GM18861 (cell line): ENCODE data around the gene SELENOI.
A peak's percentile ranks its signal among the peaks of the same experiment; 100 is the strongest.
"Not testable (repeated sequence)": the region's sequence is repeated elsewhere in the genome, so short reads cannot be mapped to it uniquely, and the experiment has no call there.

Experiments used
- ATAC-seq: cut with Tn5 transposase; IDR thresholded peaks from one replicate; pipeline ENCODE4 v1.9.1; 2021; ENCODE audit not compliant: unreplicated experiment

The SELENOI gene

DNA sequence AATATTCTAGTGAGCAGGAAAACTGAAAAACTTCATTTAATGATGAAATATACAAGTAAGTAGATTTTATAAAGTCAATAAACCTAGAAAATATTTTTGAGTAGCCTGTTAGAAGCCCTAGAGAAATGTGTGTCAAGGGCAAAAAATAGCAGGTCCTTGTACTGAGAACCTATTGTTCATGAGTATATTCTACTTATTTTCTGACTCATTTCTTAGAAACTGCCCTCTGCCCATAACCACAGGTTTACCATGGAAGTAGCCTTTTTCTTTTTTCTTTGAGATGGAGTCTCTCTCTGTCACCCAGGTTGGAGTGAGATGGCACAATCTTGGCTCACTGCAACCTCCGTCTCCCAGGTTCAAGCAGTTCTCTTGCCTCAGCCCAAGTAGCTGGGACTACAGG, 19.4 kb upstream of the SELENOI start:
- no peak for ATAC-seq

DNA sequence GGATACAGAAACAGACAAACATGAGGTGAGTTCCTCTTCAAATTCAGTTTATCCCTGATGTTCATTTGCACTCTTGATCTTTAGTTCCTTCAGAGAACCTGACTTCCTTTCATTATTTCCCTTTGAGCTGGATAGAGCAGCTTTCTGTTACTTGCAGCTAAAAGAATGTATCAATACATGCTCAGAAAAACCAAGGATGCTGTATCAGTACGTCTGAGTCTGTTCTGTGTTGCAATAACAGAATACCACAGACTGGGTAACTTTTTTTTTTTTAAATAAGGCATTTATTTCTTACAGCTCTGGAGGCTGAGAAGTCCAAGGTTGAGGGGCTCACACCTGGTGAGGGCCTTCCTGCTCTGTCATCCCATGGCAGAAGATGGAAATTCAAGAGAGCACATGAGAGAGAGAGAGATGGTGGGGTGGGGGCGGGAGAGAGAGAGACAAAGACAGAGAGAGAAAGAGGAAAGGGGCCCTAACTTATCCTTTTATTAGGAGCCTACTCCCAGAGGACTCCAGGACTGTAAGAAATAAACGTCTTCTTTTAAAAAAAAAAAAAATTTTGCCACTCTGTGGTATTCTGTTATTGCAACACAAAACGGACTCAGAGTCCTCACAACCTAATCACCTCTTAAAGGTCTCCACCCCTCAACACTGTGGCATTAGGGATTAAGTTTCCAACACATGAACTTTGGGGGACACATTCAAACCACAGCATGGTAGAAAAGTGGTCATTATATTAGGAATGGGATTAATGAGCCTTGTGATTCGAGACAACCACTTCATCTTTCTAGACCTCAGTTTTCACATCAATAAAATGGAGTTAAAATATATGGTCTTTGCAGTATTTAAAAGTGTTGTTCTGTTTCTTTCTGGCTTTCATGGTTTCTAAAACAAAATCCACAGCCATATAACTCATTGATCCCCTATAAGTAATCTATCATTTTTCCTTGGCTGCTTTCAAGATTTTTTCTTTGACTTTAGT, 18.4 kb upstream of the SELENOI start:
- ATAC-seq = no peak

DNA sequence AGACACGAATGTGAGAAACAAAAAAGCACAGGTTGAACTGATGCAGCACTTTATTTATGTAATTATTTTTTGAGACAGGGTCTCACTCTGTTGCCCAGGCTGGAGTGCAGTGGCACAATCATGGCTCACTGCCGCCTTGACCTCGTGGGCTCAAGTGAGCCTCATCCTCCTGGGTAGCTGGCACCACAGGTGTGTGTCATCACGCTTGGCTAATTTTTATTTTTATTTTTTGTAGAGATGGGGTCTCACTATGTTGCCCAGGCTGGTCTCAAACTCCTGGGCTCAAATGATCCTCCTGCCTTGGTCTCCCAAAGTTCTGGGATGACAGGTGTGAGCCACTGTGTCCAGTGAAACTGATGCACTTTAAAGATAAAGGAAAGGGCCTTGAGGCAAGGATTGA, 16.9 kb upstream of the SELENOI start:
- ATAC-seq = not testable (repeated sequence)

DNA sequence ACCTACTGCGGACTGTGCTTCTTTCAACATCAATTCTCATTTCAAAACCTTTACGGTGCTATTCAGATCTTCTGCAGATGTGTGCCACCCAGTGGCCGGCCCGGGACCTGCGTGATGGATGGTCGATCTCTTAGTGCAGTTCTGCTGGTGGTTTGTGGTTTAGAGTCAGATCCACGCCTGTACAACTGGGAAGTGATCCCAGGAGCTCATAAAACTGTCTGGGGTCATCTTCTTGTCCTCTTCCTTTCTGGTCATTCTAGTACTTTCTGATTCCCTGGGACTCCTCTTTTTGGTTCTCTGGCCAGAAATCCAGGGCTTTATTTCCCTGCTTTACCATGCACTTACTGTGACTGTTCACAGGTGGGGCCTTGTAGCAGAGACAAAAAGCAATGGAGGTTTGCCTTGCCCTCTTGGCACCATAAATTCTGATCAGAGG, 15.8 kb upstream of the SELENOI start:
- peak; percentile 73 for ATAC-seq

DNA sequence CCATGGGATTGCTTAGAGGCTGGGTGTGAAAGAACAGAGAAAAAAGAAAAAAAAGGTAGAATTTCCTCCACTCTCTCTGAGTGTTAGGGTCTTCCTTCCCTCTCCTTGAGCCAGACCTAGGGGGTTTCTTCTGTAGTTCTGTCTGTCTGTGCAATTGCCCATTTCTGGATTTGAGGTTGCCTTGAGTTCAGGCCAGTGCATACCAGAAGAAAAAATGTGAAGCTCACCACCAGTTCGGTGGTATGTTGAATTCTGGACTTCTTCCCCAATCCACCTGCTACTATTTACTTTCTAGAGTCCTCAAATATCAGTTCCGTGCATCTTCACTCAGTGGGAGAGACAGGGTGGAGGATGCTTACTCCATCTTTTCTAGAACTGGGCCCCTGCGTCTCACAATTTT, 15.3 kb upstream of the SELENOI start:
- ATAC-seq = no peak

DNA sequence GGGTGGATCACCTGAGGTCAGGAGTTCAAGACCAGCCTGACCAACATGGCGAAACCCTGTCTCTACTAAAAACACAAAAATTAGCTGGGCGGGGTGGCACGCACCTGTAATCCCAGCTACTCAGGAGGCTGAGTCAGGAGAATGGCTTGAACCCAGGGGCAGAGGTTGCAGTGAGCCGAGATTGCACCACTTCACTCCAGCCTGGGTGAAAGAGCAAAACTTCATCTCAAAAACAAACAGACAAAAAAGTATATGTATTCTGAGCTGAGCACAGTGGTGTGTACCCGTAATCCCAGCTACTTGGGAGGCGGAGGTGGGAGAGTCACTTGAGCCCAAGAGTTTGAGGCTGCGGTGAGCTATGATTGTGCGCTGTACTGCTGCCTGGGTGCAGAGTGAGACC, 14.6 kb upstream of the SELENOI start:
- ATAC-seq = not testable (repeated sequence)

DNA sequence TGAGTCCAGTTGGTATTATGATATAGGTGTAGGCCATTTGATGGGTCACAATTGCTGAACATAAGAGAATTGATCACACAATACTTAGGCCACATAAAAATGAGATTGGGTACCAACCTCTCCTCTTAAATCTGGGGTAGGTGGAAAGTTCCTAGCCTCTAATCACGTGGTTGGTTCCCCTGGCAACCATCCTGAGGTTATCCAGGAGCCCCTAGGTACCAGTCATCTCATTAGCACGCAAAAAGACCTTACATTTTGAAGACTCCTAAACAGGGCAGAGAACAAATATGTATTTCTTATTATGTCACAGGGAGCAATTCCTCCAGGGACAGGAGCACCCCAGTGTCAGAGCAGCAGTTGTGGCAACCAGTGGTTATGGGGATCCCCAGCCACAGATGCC, 12.7 kb upstream of the SELENOI start:
- no peak for ATAC-seq

DNA sequence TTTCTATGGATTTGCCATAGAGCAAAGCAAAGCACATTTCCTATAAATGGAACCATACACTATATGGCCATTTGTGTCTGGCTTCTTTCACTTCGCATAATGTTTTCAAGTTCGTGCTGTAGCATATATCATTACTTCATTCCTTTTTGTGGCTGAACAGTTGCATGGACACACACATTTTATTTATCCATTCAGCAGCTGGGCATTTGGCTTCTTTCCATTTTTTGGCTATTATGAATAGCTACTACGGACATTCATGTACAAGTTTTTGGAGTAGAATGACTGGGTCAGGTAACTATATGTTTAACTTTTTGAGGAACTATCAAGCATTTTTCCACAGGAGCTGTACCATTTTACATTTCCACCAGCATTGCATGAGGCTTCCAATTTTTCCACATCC, 10.7 kb upstream of the SELENOI start:
- ATAC-seq = no peak

DNA sequence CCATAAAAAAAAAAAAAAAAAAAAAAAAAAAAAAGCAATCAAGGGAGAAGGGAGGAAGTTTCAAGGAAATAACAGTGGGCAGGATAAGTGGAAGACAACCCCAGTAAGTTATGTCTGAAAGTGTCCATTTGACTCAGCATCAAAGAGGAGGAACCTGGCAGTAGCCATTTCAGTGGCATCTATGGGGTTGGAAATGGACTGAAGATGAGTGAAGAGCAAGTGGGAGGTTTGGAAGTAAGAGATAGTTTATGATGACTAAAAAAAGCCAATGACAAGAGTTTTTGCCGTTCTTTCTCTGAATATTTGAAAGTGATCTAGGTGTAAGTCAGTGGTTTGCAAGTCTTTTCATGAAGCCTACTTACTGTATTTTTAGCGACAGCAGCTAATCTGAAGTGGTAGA, 9.2 kb upstream of the SELENOI start:
- ATAC-seq = no peak

DNA sequence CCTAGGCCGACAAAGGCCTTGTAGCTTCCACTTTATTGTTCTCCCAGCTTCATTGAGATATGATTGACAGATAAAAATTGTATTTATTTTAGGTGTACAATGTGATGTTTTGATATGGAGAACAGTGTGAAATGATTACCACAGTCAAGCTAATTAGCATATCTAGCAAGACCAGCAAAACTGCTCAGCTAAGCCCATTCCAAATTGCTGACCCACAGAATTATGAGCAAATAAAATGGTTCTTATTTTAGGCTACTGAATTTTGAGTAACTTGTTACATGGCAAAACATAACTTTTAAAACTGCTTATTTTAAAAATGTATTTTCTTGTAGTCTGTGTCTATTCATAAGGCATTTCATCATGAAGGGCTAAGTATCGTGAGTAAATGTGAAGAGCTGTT, 8.6 kb upstream of the SELENOI start:
- ATAC-seq = no peak

DNA sequence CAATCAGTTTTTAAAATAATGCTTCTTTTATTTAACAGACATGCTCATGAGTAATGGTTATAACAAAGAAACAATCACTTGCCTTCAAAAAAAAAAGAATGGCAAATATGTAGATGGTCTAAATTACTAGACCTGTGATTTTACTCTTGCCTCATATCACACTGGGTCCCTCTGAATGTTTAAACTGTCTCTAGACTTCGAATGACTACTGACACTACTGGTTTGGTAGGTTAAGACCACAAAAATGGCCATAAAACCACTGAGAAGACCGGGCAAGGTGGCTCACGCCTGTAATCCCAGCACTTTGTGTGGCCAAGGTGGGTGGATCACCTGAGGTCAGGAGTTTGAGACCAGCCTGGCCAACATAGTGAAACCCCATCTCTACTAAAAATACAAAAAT, 5.1 kb upstream of the SELENOI start:
- no peak for ATAC-seq

DNA sequence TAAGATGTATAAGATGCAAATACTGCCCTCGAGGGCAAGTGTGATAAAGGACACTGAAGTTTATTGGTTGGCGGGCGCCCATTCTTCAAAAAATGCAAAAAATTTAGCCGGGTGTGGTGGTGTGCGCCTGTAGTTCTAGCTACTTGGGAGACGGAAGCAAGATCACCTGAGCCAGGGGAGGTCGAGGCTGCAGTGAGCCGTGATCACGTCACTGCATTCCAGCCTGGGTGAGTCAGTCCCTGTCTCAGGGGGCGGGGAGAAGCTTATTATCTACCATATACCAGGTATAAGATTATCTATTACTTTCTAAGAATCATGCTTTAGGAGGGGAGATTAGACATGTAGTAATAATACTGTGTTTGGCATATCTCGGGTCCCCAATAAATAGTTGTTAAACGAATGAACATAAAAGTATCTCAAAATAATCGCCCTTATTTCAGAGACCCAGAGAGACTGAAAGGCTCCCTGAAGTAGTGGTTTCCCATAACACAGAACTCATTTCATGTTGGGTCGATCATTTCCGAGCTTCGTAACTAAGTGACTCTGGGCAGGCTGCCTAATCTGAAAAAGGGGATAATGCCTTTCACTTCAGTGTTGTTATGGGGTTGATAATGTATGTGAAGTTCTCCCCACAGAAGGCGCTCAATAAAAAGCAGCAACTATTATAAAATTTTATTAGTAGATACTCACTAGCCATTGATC, 1.2 kb upstream of the SELENOI start:
- no peak for ATAC-seq

DNA sequence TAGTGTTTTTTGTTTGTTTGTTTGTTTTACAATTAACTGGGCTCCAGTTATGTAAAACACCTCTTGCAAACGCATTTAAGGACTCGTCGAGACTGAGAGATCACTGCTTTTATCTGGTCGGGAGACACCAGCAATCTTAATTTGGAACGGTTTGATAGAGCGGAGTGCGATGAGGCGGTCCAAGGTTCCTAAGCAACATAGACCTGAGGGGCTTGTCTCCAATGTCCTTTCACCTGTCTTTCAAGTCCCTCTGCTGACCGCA, 729 bp upstream of the SELENOI start:
- no peak for ATAC-seq

DNA sequence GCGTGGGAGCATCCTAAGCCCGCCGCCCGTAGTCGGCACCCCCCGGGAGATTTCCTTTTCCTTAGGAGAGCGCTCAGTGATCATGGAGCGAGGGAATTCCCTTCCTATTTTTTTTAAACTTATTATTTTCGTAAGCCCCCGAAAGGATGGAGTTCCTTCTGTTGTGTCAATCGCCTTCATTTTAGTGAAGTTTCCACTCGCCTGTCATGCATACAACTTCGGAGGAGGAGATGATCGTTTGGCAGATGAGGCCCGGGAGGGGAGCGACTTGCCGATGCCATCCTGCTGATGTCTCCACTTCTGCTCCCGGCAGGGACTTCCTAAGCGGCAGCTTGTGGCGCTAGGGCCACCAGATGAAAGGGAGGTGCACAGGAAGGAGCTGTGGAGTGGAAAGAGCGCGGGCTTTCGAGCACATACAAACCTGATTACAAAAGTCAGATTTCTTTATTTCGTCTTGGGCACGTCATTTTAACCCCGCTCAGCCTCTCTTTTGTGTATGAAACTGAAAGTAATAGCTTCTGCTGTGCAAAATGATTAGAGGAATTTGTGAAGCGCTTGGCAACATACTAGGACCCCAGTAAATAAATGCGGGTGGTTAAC, 611 bp downstream of the SELENOI start, which contains the start of gene ADGRF3:
Gene ADGRF3 (minus strand): TSS at position 336 of the 600 bp plus-strand sequence. CDS start 555 bp downstream, outside the sequence.
- ATAC-seq = no peak

DNA sequence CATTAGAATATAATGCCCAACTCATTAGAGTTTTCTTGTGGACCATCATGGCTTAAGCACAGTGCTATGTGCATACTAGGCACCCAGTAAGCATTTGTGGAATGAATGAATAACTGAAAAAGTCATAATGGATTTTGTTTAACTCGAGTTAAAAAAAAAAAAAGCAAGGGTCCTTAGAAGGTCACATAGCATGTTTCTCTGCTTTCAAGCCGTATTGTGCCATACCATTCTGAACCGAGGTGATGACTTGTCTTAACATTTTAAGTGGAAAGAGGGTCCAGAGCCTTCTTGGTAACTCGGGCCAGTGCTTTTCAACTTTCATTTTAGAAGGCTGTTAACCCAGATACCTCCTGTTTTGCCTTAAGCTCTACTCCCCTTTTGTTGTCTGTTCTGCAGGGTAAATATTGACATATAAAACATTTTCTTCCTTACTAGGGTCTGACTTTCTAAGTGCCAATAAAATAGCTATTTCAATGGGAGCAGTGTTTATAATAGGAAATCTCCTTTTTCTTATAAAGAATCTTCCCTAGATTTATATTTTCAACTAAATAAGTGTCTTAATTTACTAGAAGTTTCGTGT, 1.4 kb downstream of the SELENOI start:
- no peak for ATAC-seq

DNA sequence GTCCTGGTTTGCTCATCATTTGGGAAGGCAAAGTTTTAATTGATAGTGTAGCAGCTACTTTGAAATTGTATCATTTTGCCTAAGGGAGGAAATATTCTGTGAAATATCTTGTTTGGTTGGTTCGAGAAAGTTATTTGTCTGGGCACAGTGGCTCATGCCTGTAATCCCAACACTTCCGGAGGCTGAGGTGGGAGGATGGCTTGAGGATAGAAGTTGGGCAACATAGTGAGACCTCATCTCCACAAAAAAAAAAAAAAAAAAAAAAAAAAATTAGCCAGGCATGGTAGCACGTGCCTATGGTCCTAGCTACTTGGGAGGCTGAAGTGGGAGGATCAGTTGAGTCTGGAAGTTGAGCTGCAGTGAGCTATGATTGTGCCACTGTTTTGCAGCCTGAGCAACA, 3.7 kb downstream of the SELENOI start:
- ATAC-seq = no peak

DNA sequence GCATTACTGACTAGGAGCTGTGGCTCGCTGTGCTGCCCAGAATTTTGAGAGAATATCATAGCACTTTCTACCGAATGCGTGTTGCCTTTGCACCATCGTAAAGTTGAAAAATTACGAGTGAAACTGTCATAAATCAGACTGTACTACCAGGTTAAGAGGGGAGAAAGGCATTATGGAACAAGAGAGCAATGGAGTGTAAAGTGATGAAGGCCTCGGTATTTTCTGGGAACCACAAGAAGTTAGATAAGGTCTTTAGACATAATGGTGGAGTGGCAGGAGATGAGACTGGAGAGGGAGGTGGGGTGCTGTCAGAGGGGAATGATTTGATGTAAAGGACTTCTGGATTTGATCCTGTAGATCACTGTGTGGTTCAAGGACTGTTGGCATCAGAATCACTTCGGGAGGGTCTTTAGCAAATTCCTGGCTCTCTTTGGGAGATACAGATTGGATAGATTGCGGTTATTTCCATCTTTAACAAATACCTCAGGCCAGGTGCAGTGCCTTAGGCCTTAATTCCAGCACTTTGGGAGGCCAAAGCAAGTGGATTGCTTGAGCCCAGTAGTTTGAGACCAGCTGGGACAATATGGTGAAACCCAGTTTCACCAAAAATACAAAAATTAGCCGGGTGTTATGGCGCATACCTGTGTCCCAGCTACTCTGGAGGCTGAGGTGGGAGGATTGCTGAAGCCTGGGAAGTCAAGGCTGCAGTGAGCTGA, 5.6 kb downstream of the SELENOI start:
- ATAC-seq = no peak

DNA sequence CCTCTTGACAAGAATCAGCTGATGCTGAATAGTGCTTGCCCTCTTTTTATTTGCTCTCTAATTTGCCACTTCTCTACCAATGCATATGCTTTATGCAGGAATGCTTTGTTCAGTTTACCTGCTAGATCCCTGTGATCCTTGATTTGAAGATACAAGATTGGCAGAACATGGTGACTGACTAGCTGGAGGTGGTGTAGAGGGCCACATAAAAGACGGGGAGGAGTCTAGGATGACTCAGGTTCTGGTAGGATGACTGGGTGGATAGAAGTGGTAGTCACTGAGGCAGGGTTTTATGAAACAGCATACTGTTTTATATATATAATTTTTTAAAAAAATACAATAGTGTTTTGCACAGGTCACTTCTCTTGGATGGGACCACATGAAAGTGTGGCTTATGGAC, 6.9 kb downstream of the SELENOI start:
- no peak for ATAC-seq

DNA sequence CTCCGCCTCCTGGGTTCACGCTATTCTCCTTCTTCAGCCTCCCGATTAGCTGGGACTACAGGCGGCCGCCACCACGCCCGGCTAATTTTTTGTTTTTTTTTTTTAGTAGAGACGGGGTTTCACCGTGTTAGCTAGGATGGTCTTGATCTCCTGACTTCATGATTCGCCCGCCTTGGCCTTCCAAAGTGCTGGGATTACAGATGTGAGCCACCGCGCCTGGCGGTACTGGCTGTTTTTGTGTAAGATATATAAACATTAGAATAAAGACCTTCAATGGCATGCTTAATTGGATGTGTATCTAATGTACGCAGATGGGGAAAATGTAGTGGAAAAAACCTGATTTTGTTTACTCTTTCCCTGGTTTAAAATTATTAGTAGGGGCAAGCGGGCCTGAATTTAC, 8.5 kb downstream of the SELENOI start:
- ATAC-seq = not testable (repeated sequence)

DNA sequence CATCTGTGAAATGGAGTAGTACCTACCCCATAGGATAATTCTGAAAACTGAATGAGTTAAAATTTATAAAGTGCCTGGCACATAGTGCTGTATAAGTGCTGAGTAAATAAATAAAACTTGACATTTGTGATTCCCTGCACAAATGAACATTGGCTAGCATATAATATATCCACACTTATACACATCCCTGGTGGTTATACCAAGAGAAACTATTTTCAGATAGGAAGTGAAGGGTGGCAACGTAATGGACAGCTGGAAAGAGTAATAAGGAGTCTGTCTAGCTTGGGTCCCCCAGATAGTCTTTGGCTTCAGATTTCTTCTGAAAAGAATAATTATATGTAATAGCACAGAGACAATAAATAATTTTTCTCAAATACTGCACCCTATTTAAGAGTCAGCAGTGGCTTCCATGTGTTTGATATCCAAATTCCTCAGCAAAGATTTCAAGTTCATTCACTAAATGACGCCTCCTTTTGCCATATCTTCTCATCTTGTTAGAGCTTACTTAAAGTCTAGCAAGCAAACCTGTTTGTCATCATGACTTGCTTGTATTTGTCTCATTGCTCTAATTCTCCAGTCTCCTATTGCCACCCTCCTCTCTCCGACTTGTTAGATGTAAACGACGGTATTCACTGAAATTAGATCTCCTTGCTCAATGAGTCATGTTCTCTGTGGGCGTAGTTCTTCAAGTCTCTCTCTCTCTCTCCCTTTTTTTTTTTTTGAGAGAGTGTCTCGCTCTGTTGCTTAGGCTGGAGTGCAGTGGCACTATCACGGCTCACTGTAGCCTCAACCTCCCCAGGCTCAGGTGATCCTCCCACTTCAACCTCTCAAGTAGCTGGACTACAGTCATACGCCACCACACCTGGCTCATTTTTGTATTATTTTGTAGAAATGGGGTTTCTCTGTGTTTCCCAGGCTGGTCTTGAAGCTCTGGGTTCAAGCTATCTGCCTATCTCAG, 9.4 kb downstream of the SELENOI start:
- no peak for ATAC-seq
